T-helper 22 cell (primary cell): ENCODE results near the gene CHSY1.

Source experiments
- DNase-seq: peaks from one replicate; pipeline ENCODE4 v3.0.0-alpha.2; 2020; ENCODE audit warnings: low read depth

CHSY1 gene

DNA sequence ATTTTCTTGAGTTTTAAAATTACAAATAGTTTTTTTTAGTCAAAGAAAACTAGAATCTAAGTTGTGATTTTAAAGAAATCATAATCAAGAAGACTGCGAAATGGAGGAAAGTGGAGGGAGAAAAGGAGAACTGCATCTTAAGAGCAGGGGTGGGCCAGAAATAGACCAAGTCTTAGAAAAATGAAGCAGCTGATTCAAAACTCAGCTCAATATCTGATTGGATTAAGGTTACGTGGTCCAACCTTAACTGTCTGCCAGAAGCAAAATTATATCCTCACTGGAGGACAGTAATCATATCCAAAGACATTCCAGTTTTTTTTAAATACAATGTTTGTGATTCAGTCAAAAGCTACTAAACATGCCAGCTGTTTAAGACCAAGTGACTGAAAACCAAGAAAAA lies 41.4 kb downstream of the CHSY1 start:
- DNase-seq, result no peak

DNA sequence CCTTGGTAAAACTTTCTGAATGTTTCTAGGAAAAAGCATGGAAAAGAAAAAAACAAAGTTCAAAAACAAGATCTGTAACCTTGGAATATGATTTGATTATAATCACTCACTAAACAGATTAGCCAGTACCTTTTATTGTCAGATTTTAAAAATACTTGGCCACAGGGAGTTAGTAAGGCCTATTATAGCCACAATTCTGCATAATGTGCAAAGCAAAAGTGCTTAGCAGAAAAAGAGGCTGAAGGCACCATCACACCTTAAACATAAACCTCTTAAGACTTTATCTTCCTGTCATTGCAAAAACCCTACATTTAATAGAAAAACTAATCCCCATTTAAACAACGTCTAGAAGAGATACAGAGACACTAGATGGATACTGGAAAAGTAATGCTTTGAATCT lies 41.8 kb downstream of the CHSY1 start:
- DNase-seq, result no peak

GRCh38 chr15:101209285-101209845 lies 42.5 kb downstream of the CHSY1 start:
- DNase-seq, result no peak

- no peak for DNase-seq
Measured at GRCh38 chr15:101207867-101208288, 44.0 kb downstream of the CHSY1 start.

GRCh38 chr15:101206176-101206591 lies 45.7 kb downstream of the CHSY1 start:
- DNase-seq, result peak; percentile 65

- DNase-seq, result no peak
Measured at GRCh38 chr15:101204739-101205535, 46.9 kb downstream of the CHSY1 start.

GRCh38 chr15:101203607-101204189 lies 48.1 kb downstream of the CHSY1 start:
- DNase-seq, result no peak

GRCh38 chr15:101203029-101203573 lies 48.7 kb downstream of the CHSY1 start:
- DNase-seq, result no peak

- no peak for DNase-seq
Measured at GRCh38 chr15:101201411-101202174, 50.3 kb downstream of the CHSY1 start.

DNA sequence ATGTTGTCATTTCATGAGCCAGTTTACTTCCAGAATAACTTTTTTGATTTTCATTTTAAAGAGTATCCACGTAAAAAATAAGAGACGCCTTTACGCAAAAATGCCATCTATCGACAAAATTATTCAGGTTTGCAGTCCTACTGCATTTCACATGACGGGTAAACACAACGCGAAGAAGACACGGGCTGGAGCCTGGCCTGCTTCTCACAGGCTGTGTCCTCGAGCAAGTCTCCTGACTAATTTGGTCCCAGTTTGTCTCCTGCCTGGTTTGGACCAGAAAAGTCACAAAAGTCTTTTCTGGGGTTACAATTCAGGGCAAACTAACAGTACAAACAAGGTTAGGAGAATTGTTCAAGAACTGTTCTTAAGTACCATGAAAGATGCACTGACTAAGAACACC lies 51.7 kb downstream of the CHSY1 start:
- no peak for DNase-seq

- no peak for DNase-seq
Measured at GRCh38 chr15:101198800-101199199, 53.0 kb downstream of the CHSY1 start.

- no peak for DNase-seq
Measured at GRCh38 chr15:101198031-101198575, 53.7 kb downstream of the CHSY1 start.

- no peak for DNase-seq
Measured at GRCh38 chr15:101194546-101195125, 57.2 kb downstream of the CHSY1 start.

GRCh38 chr15:101193806-101194545 lies 57.9 kb downstream of the CHSY1 start:
- DNase-seq, result no peak

DNA sequence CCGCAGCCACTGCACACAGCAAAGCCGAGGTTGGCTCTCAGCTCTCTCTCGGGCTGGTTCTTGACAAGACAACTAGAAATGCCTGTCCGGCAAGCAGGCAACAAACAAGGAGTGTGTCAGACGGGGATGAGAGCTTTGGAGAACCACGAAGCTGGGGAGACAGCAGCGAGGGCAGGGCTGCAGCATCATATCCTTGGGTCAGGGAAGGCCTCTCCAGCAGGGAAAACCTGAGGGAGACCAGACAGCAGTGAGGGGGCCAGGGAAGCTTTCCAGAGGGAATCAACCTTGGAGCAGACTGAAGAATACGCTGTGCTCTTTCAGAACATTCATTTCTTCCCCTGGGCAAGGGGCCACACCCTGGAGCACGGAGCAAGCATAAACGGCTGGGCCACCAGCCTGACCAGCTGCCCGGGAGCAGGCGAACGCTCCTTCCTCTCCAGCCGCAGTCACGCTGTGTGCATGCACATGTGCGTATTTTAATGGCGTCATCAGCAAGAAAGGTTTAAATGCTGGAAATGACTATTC lies 58.7 kb downstream of the CHSY1 start:
- DNase-seq, result no peak

DNA sequence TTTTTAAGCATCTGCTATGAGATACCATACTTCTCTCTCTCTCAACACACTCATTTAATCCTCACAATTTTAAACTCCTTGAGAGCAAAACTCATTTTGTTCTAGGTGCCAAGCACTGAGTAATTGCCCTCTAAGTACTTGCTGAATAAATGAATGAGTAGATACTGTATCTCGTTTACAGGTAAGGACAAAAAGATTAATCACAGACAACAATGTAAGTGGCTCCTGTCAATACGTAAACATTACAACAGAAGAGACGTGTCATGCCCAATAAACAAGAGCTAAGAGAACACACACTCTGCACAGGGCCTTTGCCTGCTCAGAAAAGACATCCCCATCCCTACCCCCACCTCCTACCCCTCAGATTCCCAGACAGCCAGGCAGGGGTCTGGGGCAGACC lies 59.8 kb downstream of the CHSY1 start:
- DNase-seq, result no peak

GRCh38 chr15:101191242-101191641 lies 60.6 kb downstream of the CHSY1 start:
- no peak for DNase-seq

- DNase-seq, result no peak
Measured at GRCh38 chr15:101190092-101190595, 61.7 kb downstream of the CHSY1 start.

GRCh38 chr15:101189409-101190091 lies 62.3 kb downstream of the CHSY1 start:
- no peak for DNase-seq
